ENCODE data around the gene CYBB.
"Not testable (repeated sequence)": the region's sequence is repeated elsewhere in the genome, so short reads cannot be mapped to it uniquely, and the experiment has no call there.

Gene CYBB

GRCh38 chrX:37763400-37763799, 16.5 kb upstream of the CYBB start:
- H3K4me3 ChIP-seq (ENCODE audit: control insufficient read depth, low read depth, low read length), result no peak overlapping the region
- no peak for DNase-seq (ENCODE audit: low read depth)
- TF ChIP-seq CTCF (IDR thresholded peaks at IDR 0.05; ENCODE audit: control insufficient read depth, insufficient read depth, low read depth, low read length, missing control alignments), result no peak

- no peak for DNase-seq (ENCODE audit: low read depth)
- no peak for TF ChIP-seq CTCF (IDR thresholded peaks at IDR 0.05; ENCODE audit: control insufficient read depth, insufficient read depth, low read depth, low read length, missing control alignments)
Observed at GRCh38 chrX:37765507-37765906, 14.4 kb upstream of the CYBB start.

GRCh38 chrX:37767430-37767829, 12.4 kb upstream of the CYBB start:
- H3K4me3 ChIP-seq (ENCODE audit: control insufficient read depth, low read depth, low read length), result no peak overlapping the region
- DNase-seq (ENCODE audit: low read depth), result no peak
- no peak for TF ChIP-seq CTCF (IDR thresholded peaks at IDR 0.05; ENCODE audit: control insufficient read depth, insufficient read depth, low read depth, low read length, missing control alignments)

More at GRCh38 chrX:37765507-37765906, 14.4 kb upstream of the CYBB start:
- no peak overlapping the region for H3K4me3 ChIP-seq (ENCODE audit: control insufficient read depth, low read depth, low read length)

- DNase-seq (ENCODE audit: low read depth); H3K4me3 ChIP-seq (ENCODE audit: control insufficient read depth, low read depth, low read length): not testable (repeated sequence)
Observed at GRCh38 chrX:37768866-37769265, 11.0 kb upstream of the CYBB start.

- no peak for TF ChIP-seq CTCF (IDR thresholded peaks at IDR 0.05; ENCODE audit: control insufficient read depth, insufficient read depth, low read depth, low read length, missing control alignments)
- H3K4me3 ChIP-seq (ENCODE audit: control insufficient read depth, low read depth, low read length), result no peak overlapping the region
- DNase-seq (ENCODE audit: low read depth), result no peak
Observed at GRCh38 chrX:37776283-37776986, 3.4 kb upstream of the CYBB start.

GRCh38 chrX:37776987-37777325, 2.9 kb upstream of the CYBB start:
- H3K4me3 ChIP-seq (ENCODE audit: control insufficient read depth, low read depth, low read length), result no peak overlapping the region
- TF ChIP-seq CTCF (IDR thresholded peaks at IDR 0.05; ENCODE audit: control insufficient read depth, insufficient read depth, low read depth, low read length, missing control alignments), result no peak
- DNase-seq (ENCODE audit: low read depth), result no peak

GRCh38 chrX:37781081-37781480, 1.2 kb downstream of the CYBB start:
- TF ChIP-seq CTCF (IDR thresholded peaks at IDR 0.05; ENCODE audit: control insufficient read depth, insufficient read depth, low read depth, low read length, missing control alignments), result no peak
- DNase-seq (ENCODE audit: low read depth), result no peak
- no peak overlapping the region for H3K4me3 ChIP-seq (ENCODE audit: control insufficient read depth, low read depth, low read length)
